ENCODE measurements around the gene NID1. TPM values are rescaled to one million over a fixed set of nuclear protein-coding genes. Genes with fewer than 3 reads are reported as not detected.

The NID1 gene
- total RNA-seq, 1 experiment from 2014 or later: 19.2 TPM

GRCh38 chr1:235951661-235952060 lies 113.2 kb downstream of the NID1 start:
- ChIA-PET CTCF (interaction anchor here (0.7 to 4.2 kb wide), 2 partner anchors 20 to 166 kb away, joined by 3 to 19 read pairs; no protein-coding TSS in a partner anchor), POLR2A (no interaction called here)
- H3K4me3 Mint-ChIP-seq: no peak overlapping the region
- H3K27ac Mint-ChIP-seq: no peak overlapping the region
- H3K27me3 Mint-ChIP-seq (ENCODE audit: low read depth): no peaks in the 10 kb centered on the region
- H3K4me1 Mint-ChIP-seq: no peaks in the 10 kb centered on the region
- no peaks in the 10 kb centered on the region for H3K36me3 Mint-ChIP-seq
- no peak for TF ChIP-seq FOXP4 (CRISPR knock-in tag; IDR thresholded peaks at IDR 0.05)
- no peak for TF ChIP-seq TEAD1 (CRISPR knock-in tag; IDR thresholded peaks at IDR 0.05)
- no peak for TF ChIP-seq ZNF396 (CRISPR knock-in tag; IDR thresholded peaks at IDR 0.05; ENCODE audit: borderline replicate concordance)
- no peak for TF ChIP-seq CREB1 (CRISPR knock-in tag; IDR thresholded peaks at IDR 0.05)
- no peak for TF ChIP-seq FOXJ3 (CRISPR knock-in tag; IDR thresholded peaks at IDR 0.05; ENCODE audit: borderline replicate concordance)
- TF ChIP-seq FOXP1 (CRISPR knock-in tag; IDR thresholded peaks at IDR 0.05; ENCODE audit: borderline replicate concordance): no peak
- no peak for TF ChIP-seq HMGA2 (CRISPR knock-in tag; IDR thresholded peaks at IDR 0.05)
- no peak for TF ChIP-seq ZBTB21 (CRISPR knock-in tag; IDR thresholded peaks at IDR 0.05; ENCODE audit: borderline replicate concordance)
- TF ChIP-seq NFATC4 (CRISPR knock-in tag; IDR thresholded peaks at IDR 0.05): no peak
- no peak for TF ChIP-seq ZBTB43 (CRISPR knock-in tag; IDR thresholded peaks at IDR 0.05)
- no peak for TF ChIP-seq SMAD4 (CRISPR knock-in tag; IDR thresholded peaks at IDR 0.05)
- no peak for TF ChIP-seq ATF2 (CRISPR knock-in tag; IDR thresholded peaks at IDR 0.05; ENCODE audit: borderline replicate concordance, low read depth)
- no peak for TF ChIP-seq OVOL2 (CRISPR knock-in tag; IDR thresholded peaks at IDR 0.05; ENCODE audit: borderline replicate concordance)
- TF ChIP-seq ZNF532 (CRISPR knock-in tag; IDR thresholded peaks at IDR 0.05; ENCODE audit: borderline replicate concordance): no peak
- no peak for DNase-seq (ENCODE audit: low spot score)
- peaks cover 4% of the 10 kb centered on the region; the same call in 1 of the 2 replicates for H3K9me3 Mint-ChIP-seq
- no peak for ATAC-seq

- no peak for DNase-seq (ENCODE audit: low spot score)
- Mint-ChIP-seq H3K27me3 (ENCODE audit: low read depth) (no peaks in the 10 kb centered on the region), H3K27ac (no peak overlapping the region), H3K9me3 (peaks cover 4% of the 10 kb centered on the region; the same call in 1 of the 2 replicates), H3K36me3 (no peaks in the 10 kb centered on the region), H3K4me3 (no peak overlapping the region), H3K4me1 (no peaks in the 10 kb centered on the region)
- no peak for ATAC-seq
- no peak for TF ChIP-seq JAZF1 (CRISPR knock-in tag; IDR thresholded peaks at IDR 0.05)
- TF ChIP-seq NFATC4 (CRISPR knock-in tag; IDR thresholded peaks at IDR 0.05): no peak
- POLR2A ChIA-PET: no interaction called here
- CTCF ChIA-PET: interaction anchor here (4.2 kb wide), 1 partner anchor 22 kb away, joined by 19 read pairs; no protein-coding TSS in a partner anchor
Observed at GRCh38 chr1:235950318-235950717, 114.6 kb downstream of the NID1 start.
